ENCODE measurements around the gene TRAK2. TPM values are rescaled to one million over a fixed set of nuclear protein-coding genes. Genes with fewer than 3 reads are reported as not detected.
"Not testable (repeated sequence)": the region's sequence is repeated elsewhere in the genome, so short reads cannot be mapped to it uniquely, and the experiment has no call there.

Gene TRAK2
- total RNA-seq, 4 donors from 2014 or later, result 30.2 to 48.3 (median 34.8) TPM

DNA sequence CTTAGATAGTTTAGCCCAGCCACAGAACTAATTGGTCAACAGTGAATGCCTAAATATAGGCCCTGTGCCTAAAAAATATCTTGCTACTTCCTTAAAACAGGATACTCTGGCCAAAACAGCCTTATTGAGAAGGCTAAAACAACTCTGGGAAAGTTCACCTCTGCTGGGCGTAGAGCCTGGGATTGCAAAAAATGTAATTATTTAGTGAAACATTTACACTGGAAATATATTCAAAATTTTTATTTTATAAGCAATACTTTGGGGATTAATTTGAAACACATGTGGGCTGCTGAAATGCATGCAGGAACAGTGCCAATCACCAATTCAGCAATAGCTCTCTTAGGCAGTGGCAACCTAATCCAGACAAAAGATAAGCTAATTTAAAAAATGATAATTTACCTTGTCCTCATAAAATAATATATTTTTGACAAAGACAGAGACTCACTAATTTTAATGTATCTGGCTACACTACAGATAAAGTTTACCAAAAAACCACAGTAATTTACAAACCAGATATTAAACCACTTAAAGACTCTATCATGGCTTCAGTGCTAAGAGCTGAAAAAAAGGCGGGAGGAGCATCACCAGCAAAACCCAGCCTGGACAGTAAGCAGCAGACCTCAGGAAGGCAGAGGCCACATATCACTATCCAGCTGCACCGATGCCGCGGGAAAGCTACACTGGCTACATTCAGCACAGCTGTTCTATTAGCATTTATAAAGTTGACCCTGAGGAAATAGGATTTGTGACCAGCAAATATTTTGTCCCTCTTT, 18.5 kb downstream of the TRAK2 start:
- Histone ChIP-seq H3K4me1 (peaks cover 0 to 28% (median 11%) of the 10 kb centered on the region in 4 donors), H3K27ac (peak overlapping the region in 3 of 4 donors; percentile 30 to 69 (median 45)), H3K36me3 (no peaks in the 10 kb centered on the region), H3K9me3 (peaks cover 0 to 2% (median 0%) of the 10 kb centered on the region in 4 donors), H3K4me3 (no peak overlapping the region), H3K27me3 (no peaks in the 10 kb centered on the region)
- 41 to 45% methylated on average over 5 of the region's 5 CpGs for WGBS, 2 donors
- TF ChIP-seq POLR2A (IDR thresholded peaks at IDR 0.05), result no peak
- no peak for TF ChIP-seq EP300 (IDR thresholded peaks at IDR 0.05)
- no peak for TF ChIP-seq CTCF (IDR thresholded peaks at IDR 0.05)
- DNase-seq (ENCODE audit: low spot score in 2 of 2), result no peak

DNA sequence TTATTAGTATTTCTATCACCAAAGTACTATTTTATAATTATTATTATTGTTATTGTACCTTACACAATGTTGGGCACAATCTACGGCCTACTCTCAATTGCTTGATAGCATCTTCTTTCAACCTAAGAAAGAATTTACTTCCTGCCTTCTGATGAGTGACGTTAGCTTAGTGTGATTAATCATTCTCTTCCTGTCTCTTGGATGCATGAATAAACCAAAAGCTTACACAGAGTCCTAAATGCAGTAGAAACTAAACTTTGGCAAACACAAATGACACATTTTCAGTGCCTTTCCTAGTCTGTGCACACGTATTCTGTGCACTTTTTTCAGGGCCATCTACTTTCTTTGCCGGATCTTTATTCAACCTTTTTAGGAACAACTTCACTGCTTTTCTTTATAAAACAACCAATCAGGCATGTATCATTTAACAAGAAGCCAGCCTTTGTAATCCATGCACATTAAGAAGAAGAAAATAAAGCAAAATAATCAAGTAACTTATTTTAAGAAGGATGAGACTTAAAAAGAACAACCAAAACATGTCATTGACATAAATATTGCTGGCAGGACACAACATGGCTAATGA, 19.1 kb downstream of the TRAK2 start:
- no peak overlapping the region for H3K4me3 ChIP-seq
- peaks cover 0 to 28% (median 11%) of the 10 kb centered on the region in 4 donors for H3K4me1 ChIP-seq
- H3K9me3 ChIP-seq, result peaks cover 0 to 2% (median 0%) of the 10 kb centered on the region in 4 donors
- TF ChIP-seq POLR2A (IDR thresholded peaks at IDR 0.05) (no peak), EP300 (IDR thresholded peaks at IDR 0.05) (no peak), CTCF (IDR thresholded peaks at IDR 0.05) (no peak)
- DNase-seq (ENCODE audit: low spot score in 2 of 2), result no peak
- 20 to 31% methylated on average over 4 of the region's 4 CpGs for WGBS, 2 donors
- H3K36me3 ChIP-seq, result no peaks in the 10 kb centered on the region
- peak overlapping the region in 3 of 4 donors; percentile 30 to 69 (median 45) for H3K27ac ChIP-seq
- no peaks in the 10 kb centered on the region for H3K27me3 ChIP-seq

DNA sequence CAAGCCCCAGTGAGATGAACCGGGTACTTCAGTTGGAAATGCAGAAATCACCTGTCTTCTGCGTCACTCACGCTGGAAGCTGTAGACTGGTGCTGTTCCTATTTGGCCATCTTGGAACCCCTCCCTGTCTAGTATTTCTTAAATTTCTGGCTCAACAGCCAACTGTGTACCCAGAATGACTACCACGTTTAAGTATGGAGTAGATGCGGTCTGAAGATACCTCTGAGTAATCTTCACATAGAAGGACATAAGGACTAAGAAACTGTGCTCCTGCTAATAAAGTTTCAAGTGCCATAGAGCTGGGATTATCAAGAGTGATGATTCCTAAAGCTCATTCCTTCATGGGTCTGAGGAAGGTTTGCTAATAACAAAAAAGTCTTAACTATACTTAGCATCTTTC, 20.4 kb downstream of the TRAK2 start:
- Histone ChIP-seq H3K27ac (no peak overlapping the region), H3K9me3 (peaks cover 0 to 2% (median 0%) of the 10 kb centered on the region in 4 donors), H3K4me1 (peaks cover 0 to 28% (median 11%) of the 10 kb centered on the region in 4 donors), H3K27me3 (no peaks in the 10 kb centered on the region), H3K36me3 (no peaks in the 10 kb centered on the region), H3K4me3 (no peak overlapping the region)
- 80 to 95% methylated on average over 4 to 5 of the region's 5 CpGs for WGBS, 2 donors
- no peak for TF ChIP-seq CTCF (IDR thresholded peaks at IDR 0.05)
- TF ChIP-seq POLR2A (IDR thresholded peaks at IDR 0.05), result no peak
- no peak for DNase-seq (ENCODE audit: low spot score in 2 of 2)

DNA sequence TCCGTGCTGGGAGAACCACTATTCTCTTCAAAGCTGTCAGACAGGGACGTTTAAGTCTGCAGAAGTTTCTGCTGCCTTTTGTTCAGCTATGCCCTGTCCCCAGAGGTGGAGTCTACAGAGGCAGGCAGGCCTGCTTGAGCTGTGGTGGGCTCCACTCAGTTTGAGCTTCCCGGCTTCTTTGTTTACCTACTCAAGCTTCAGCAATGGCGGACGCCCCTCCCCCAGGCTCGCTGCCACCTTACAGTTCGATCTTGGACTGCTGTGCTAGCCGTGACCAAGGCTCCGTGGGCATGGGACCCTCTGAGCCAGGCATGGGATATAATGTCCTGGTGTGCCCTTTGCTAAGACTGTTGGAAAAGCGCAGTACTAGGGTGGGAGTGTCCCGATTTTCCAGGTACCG, 20.9 kb downstream of the TRAK2 start:
- H3K36me3 ChIP-seq; H3K9me3 ChIP-seq; H3K27ac ChIP-seq; H3K27me3 ChIP-seq; H3K4me3 ChIP-seq; DNase-seq (ENCODE audit: low spot score in 2 of 2): not testable (repeated sequence)
- WGBS, 2 donors, result 94 to 98% methylated on average over 12 of the region's 12 CpGs
- peaks cover 0 to 30% (median 11%) of the 10 kb centered on the region in 4 donors for H3K4me1 ChIP-seq

GRCh38 chr2:201429835-201430234, 21.4 kb downstream of the TRAK2 start:
- H3K9me3 ChIP-seq; DNase-seq (ENCODE audit: low spot score in 2 of 2); H3K27me3 ChIP-seq; H3K4me3 ChIP-seq; H3K36me3 ChIP-seq; H3K27ac ChIP-seq: not testable (repeated sequence)
- H3K4me1 ChIP-seq, result peaks cover 0 to 35% (median 11%) of the 10 kb centered on the region in 4 donors
- WGBS, 2 donors, result 78 to 96% methylated on average over 5 to 6 of the region's 6 CpGs

- H3K4me3 ChIP-seq; H3K27me3 ChIP-seq; H3K36me3 ChIP-seq; DNase-seq (ENCODE audit: low spot score in 2 of 2); H3K27ac ChIP-seq; H3K9me3 ChIP-seq: not testable (repeated sequence)
- peaks cover 0 to 32% (median 11%) of the 10 kb centered on the region in 4 donors for H3K4me1 ChIP-seq
These were observed 22.9 kb downstream of the TRAK2 start for GRCh38 chr2:201428366-201428765.

Measured in tibial nerve (tissue), 4 donors.